Fibroblast of lung (primary cell): ENCODE data around the gene CAMK2G. TPM values are rescaled to one million over a fixed set of nuclear protein-coding genes. Genes with fewer than 3 reads are reported as not detected.
"Not testable (repeated sequence)": the region's sequence is repeated elsewhere in the genome, so short reads cannot be mapped to it uniquely, and the experiment has no call there.

Source experiments
- DNase-seq, 2 donors: peaks; one replicate each; pipeline versions ENCODE4 v3.0.0 to v3.0.0-alpha.2; 2010; ENCODE audit warnings: low read depth in 2 of 2
- H2AFZ ChIP-seq: 2 replicates; pipeline ENCODE4 v1.5.1; 2012; ENCODE audit warnings: low read length, control low read depth, inconsistent platforms
- H3K27ac ChIP-seq: 2 replicates; pipeline ENCODE4 v1.5.1; 2011; ENCODE audit warnings: low read length, control low read depth; ENCODE audit not compliant: insufficient read depth
- H3K27me3 ChIP-seq: 2 replicates; pipeline ENCODE4 v1.5.1; 2011; ENCODE audit warnings: mild to moderate bottlenecking, low read length; ENCODE audit not compliant: control insufficient read depth, insufficient read depth
- H3K36me3 ChIP-seq: 2 replicates; pipeline ENCODE4 v1.5.1; 2011; ENCODE audit warnings: low read length; ENCODE audit not compliant: control insufficient read depth, insufficient read depth
- H3K4me1 ChIP-seq: 2 replicates; pipeline ENCODE4 v1.5.1; 2011; ENCODE audit warnings: low read length; ENCODE audit not compliant: control insufficient read depth, insufficient read depth; ENCODE audit errors: extremely low read depth
- H3K4me2 ChIP-seq: 2 replicates; pipeline ENCODE4 v1.5.1; 2011; ENCODE audit warnings: low read length, control low read depth; ENCODE audit not compliant: insufficient read depth; ENCODE audit errors: extremely low read depth
- H3K4me3 ChIP-seq, 4 experiments: fragments of 200-600 bp in 1 of 4; sonication (generic) in 1 of 4; replicated peaks in 1 of 4; 2 replicates each; pipeline ENCODE4 v1.5.1; 2011 to 2016; ENCODE audit warnings: low read length in 4 of 4, low read depth in 3 of 4, mild to moderate bottlenecking in 3 of 4, control low read depth in 2 of 4, inconsistent platforms in 1 of 4, mixed read lengths in 1 of 4; ENCODE audit not compliant: insufficient read depth in 1 of 4; ENCODE audit errors: control extremely low read depth in 1 of 4
- H3K79me2 ChIP-seq: 2 replicates; pipeline ENCODE4 v1.5.1; 2012; ENCODE audit warnings: mild to moderate bottlenecking, low read length, inconsistent platforms; ENCODE audit not compliant: control insufficient read depth, insufficient read depth
- H3K9ac ChIP-seq: 2 replicates; pipeline ENCODE4 v1.5.1; 2011; ENCODE audit warnings: mild to moderate bottlenecking, low read length, control low read depth; ENCODE audit not compliant: insufficient read depth
- H3K9me3 ChIP-seq: 2 replicates; pipeline ENCODE4 v1.5.1; 2012; ENCODE audit warnings: low read depth, low read length; ENCODE audit not compliant: control insufficient read depth, insufficient read depth
- H4K20me1 ChIP-seq: 2 replicates; pipeline ENCODE4 v1.5.1; 2011; ENCODE audit warnings: low read length; ENCODE audit not compliant: control insufficient read depth, insufficient read depth; ENCODE audit errors: extremely low read depth
- EZH2 ChIP-seq: IDR thresholded peaks from 2 replicates; pipeline ENCODE4 v1.5.1; 2012; ENCODE audit warnings: low read length, control low read depth, mild to moderate bottlenecking; ENCODE audit errors: missing control alignments
- polyA plus RNA-seq, 2 donors: library from polyadenylated mRNA; depleted of rRNA in 1 of 2; stranded (reverse) in 1 of 2; unstranded in 1 of 2; fragments of >200 nt; gene quantifications; 2 replicates each; pipeline ENCODE4 v1.2.1, GENCODE V29; 2011 to 2012; ENCODE audit warnings: missing spikeins in 1 of 2
- total RNA-seq: library from RNA; depleted of rRNA; stranded (reverse); fragments of >200 nt; gene quantifications from 2 replicates; pipeline ENCODE4 v1.2.1, GENCODE V29; 2014
- TF ChIP-seq, protein P1 (sequence below), 2 donors: IDR thresholded peaks in 1 of 2; conservative IDR thresholded peaks in 1 of 2; 1 replicate in 1 of 2; 2 replicates in 1 of 2; pipeline ENCODE4 v1.5.1; 2011 to 2012; ENCODE audit warnings: low read length in 2 of 2, control low read depth in 1 of 2, inconsistent platforms in 1 of 2, low read depth in 1 of 2, mild to moderate bottlenecking in 1 of 2

Gene CAMK2G
- total and polyA plus RNA-seq, 2 donors (not counting 1 experiment from before 2014, with no cell fraction given): 25.9 to 32.2 TPM

DNA sequence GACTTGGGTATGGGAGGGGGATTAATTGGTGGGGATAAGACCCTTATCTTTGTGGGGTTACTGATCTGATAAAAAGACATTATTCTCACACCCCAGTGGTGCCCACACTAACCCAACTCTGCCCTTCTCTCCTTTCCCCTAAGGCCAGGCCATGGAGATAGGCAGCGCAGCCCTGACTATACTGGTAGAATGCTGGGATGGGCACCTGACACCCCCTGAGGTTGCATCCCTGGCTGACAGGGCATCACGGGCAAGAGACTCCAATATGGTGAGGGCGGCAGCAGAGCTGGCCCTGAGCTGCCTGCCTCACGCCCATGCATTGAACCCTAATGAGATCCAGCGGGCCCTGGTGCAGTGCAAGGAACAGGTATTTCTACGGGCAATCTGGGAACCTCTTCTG, 76.3 kb downstream of the CAMK2G start:
- no peak overlapping the region for H3K9ac ChIP-seq
- H2AFZ ChIP-seq: no peak overlapping the region
- no peak overlapping the region for H3K4me2 ChIP-seq
- H3K27me3 ChIP-seq: no peaks in the 10 kb centered on the region
- H3K36me3 ChIP-seq: peaks cover 42% of the 10 kb centered on the region
- no peak for DNase-seq
- H3K79me2 ChIP-seq: no peaks in the 10 kb centered on the region
- no peak overlapping the region for H3K27ac ChIP-seq
- no peaks in the 10 kb centered on the region for H3K4me1 ChIP-seq
- H3K9me3 ChIP-seq: no peaks in the 10 kb centered on the region
- H3K4me3 ChIP-seq: no peak overlapping the region
- no peaks in the 10 kb centered on the region for H4K20me1 ChIP-seq
- TF ChIP-seq, protein P1, sequence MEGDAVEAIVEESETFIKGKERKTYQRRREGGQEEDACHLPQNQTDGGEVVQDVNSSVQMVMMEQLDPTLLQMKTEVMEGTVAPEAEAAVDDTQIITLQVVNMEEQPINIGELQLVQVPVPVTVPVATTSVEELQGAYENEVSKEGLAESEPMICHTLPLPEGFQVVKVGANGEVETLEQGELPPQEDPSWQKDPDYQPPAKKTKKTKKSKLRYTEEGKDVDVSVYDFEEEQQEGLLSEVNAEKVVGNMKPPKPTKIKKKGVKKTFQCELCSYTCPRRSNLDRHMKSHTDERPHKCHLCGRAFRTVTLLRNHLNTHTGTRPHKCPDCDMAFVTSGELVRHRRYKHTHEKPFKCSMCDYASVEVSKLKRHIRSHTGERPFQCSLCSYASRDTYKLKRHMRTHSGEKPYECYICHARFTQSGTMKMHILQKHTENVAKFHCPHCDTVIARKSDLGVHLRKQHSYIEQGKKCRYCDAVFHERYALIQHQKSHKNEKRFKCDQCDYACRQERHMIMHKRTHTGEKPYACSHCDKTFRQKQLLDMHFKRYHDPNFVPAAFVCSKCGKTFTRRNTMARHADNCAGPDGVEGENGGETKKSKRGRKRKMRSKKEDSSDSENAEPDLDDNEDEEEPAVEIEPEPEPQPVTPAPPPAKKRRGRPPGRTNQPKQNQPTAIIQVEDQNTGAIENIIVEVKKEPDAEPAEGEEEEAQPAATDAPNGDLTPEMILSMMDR (conservative IDR thresholded peaks at IDR 0.05 in 1 of 2, IDR thresholded peaks at IDR 0.05 in 1 of 2; ENCODE audit: low read depth in 1 of 2, low read length in 2 of 2): no peak
- no peak for TF ChIP-seq EZH2

DNA sequence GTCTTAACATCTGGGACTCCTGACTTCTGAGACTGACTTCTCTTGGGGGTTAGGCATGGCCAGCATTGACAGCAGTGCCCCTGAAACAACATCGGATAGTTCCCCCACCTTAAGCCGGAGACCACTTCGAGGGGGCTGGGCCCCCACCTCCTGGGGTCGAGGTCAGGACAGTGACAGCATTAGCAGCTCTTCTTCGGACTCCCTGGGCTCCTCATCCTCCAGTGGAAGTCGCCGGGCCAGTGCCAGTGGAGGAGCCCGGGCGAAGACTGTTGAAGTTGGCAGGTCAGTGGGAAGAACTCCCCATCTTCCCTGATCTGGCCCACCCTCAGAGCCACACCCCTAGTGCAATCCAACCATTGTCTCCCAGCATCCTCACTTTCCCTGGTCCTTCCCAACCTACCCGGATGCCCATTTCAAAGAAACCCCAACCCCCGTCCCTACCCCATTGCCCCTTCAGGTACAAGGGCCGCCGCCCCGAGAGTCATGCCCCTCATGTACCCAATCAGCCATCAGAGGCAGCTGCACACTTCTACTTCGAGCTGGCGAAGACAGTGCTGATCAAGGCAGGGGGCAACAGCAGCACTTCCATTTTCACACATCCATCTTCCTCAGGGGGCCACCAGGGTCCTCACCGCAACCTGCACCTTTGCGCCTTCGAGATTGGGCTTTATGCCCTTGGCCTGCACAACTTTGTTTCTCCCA, 76.9 kb downstream of the CAMK2G start:
- Histone ChIP-seq H3K4me3 (no peak overlapping the region), H4K20me1 (no peaks in the 10 kb centered on the region), H3K9ac (no peak overlapping the region), H3K4me2 (no peak overlapping the region), H3K36me3 (peaks cover 41% of the 10 kb centered on the region), H3K4me1 (no peaks in the 10 kb centered on the region), H2AFZ (no peak overlapping the region), H3K79me2 (no peaks in the 10 kb centered on the region), H3K27ac (no peak overlapping the region), H3K27me3 (no peaks in the 10 kb centered on the region), H3K9me3 (no peaks in the 10 kb centered on the region)
- no peak for DNase-seq
- TF ChIP-seq, protein P1 (conservative IDR thresholded peaks at IDR 0.05 in 1 of 2, IDR thresholded peaks at IDR 0.05 in 1 of 2; ENCODE audit: low read depth in 1 of 2, low read length in 2 of 2): no peak
- no peak for TF ChIP-seq EZH2

DNA sequence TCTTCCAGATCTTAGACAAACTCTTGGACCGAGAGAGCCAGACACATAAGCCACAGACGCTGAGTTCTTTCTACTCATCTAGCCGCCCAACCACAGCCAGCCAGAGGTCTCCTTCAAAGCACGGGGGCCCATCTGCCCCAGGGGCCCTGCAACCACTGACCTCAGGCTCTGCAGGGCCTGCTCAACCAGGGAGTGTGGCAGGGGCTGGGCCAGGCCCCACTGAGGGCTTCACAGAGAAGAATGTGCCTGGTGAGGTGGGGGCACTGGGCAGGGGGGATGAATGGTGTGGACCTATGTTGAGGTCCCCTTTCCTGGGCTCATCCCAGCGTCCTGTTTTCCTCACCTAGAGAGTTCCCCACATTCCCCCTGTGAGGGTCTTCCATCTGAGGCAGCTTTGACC, 77.6 kb downstream of the CAMK2G start:
- H3K9me3 ChIP-seq: no peaks in the 10 kb centered on the region
- H3K4me3 ChIP-seq: no peak overlapping the region
- no peak overlapping the region for H3K4me2 ChIP-seq
- H3K27ac ChIP-seq: no peak overlapping the region
- no peaks in the 10 kb centered on the region for H3K79me2 ChIP-seq
- no peaks in the 10 kb centered on the region for H3K4me1 ChIP-seq
- peaks cover 45% of the 10 kb centered on the region for H3K36me3 ChIP-seq
- H3K9ac ChIP-seq: no peak overlapping the region
- no peaks in the 10 kb centered on the region for H4K20me1 ChIP-seq
- no peak for DNase-seq
- H3K27me3 ChIP-seq: no peaks in the 10 kb centered on the region
- TF ChIP-seq, protein P1 (conservative IDR thresholded peaks at IDR 0.05 in 1 of 2, IDR thresholded peaks at IDR 0.05 in 1 of 2; ENCODE audit: low read depth in 1 of 2, low read length in 2 of 2): no peak
- TF ChIP-seq EZH2: no peak
- no peak overlapping the region for H2AFZ ChIP-seq

DNA sequence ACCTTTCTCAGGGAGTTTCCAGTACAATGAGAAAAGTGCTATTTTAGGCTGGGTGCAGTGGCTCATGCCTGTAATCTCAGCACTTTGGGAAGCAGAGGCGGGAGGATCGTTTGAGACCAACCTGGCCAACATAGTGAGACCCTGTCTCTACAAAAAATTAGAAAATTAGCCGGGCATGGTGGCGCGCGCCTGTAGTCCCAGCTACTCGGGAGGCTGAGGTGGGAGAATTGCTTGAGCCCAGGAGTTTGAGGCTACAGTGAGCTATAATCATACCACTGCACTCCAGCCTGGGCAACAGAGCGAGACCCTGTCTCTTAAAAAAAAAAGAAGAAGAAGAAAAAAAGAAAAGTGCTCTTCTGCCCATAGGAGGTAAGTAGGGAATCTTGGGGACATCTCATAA, 78.3 kb downstream of the CAMK2G start:
- H2AFZ ChIP-seq, H3K27me3 ChIP-seq, DNase-seq, H3K4me2 ChIP-seq, H4K20me1 ChIP-seq, H3K4me3 ChIP-seq, H3K4me1 ChIP-seq, H3K79me2 ChIP-seq, H3K9ac ChIP-seq, H3K27ac ChIP-seq, H3K9me3 ChIP-seq: not testable (repeated sequence)
- H3K36me3 ChIP-seq: peaks cover 48% of the 10 kb centered on the region

DNA sequence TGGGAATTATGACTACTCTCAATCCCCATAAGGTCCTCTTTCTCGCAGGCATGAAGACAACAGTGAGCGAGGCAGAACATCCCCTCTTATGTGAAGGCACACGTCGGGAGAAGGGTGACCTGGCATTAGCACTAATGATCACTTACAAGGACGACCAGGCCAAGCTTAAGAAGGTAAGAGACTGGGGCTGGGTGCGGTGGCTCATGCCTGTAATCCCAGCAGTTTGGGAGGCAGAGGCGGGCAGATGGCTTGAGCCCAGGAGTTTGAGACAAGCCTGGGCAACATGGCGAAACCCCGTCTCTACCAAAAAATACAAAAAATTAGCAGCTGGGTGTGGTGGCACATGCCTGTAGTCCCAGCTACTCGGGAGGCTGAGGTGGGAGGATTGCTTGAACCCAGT, 78.9 kb downstream of the CAMK2G start:
- peaks cover 50% of the 10 kb centered on the region for H3K36me3 ChIP-seq

More for the DNA sequence above, 78.9 kb downstream of the CAMK2G start:
- not testable (repeated sequence) for H3K79me2 ChIP-seq, H3K4me2 ChIP-seq, H3K9ac ChIP-seq, H3K27me3 ChIP-seq, H3K27ac ChIP-seq, H3K4me3 ChIP-seq, H4K20me1 ChIP-seq, DNase-seq, H3K9me3 ChIP-seq, H3K4me1 ChIP-seq, H2AFZ ChIP-seq
